ENCODE data around the gene UBL5.
"Not testable (repeated sequence)": the region's sequence is repeated elsewhere in the genome, so short reads cannot be mapped to it uniquely, and the experiment has no call there.

Gene UBL5

GRCh38 chr19:9827289-9828238 is at the start of gene UBL5:
Gene UBL5, plus strand, starts transcription at chr19:9827918. Its CDS starts 420 bp downstream, at chr19:9828338.
- peak; percentile 79 for FAIRE-seq

DNA sequence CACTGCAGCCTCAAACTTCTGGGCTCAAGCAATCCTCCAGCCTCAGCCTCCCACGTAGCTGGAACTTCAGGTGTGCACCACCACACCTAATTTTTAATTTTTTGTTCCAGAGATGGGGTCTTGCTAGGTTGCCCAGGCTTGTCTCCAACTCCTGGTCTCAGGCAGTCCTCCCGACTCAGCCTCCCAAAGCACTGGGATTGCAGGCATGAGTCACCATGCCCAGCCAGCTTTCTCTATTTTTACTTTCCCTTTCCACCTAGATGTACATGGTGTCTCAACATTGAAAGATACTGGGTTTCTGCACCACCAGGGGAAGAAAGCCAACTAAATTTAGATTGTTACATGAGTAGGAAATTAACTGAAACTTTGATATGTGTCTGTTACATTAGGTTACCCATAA is 45.4 kb upstream of the UBL5 start:
- FAIRE-seq: no peak

- FAIRE-seq: not testable (repeated sequence)
These were observed 43.6 kb upstream of the UBL5 start for GRCh38 chr19:9784163-9784496.

DNA sequence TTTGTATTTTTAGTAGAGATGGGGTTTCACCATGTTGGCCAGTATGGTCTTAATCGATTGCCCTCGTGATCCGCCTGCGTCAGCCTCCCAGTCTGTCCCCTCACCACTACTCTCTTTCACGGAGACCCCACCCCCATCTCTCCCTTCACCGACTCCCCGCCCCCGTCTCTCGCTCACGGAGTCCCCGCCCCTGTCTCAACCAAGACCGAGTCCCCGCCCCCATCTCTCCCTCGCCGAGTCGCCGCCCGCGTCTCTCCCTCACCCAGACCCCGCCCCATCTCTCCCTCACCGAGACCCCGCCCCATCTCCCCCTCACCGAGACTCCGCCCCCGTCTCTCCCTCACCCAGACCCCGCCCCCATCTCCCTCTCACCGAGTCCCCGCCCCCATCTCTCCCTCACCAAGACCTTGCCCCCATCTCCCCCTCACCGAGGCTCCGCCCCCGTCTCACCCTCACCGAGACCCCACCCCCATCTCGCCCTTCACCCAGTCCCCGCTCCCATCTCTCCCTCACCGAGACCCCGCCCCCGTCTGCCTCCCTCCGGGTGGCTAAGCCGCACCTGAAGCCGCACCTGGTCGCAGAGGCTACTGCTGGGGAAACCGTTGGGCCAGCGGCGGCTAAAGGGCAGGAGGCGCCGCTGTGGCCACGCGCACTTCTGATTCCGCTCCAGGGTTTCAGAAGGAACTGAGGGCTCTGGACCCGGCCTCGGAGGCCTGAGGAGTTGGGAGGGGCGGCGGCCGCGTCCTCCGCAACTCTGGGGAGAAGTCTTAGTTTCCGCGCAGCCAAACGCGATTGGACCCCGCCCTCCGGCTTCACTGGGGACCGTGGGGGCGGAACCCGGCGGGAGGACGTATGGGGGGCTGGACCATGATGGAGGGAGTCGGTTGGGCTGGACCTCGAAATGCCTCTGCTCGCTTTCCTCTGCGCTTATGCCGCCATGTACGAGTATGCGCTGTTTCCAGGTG is 42.1 kb upstream of the UBL5 start:
- FAIRE-seq: no peak

GRCh38 chr19:9786342-9786741 is 41.4 kb upstream of the UBL5 start:
- FAIRE-seq: no peak

DNA sequence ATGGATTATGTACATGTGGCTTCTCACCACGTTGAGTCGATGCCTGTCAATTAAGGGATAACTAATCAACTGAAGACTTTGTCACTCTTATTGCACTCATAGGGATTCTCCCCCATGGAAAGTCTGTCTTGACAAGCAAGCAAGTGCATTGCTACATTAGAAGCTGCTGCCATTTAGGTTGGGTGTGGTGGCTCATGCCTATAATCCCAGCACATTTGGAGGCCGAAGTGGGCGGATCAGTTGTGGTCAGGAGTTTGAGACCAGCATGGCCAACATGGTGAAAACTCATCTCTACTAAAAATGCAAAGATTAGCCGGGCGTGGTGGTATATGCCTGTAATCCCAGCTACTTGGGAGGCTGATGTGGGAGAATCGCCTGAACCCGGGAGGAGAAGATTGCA is 40.9 kb upstream of the UBL5 start:
- no peak for FAIRE-seq

DNA sequence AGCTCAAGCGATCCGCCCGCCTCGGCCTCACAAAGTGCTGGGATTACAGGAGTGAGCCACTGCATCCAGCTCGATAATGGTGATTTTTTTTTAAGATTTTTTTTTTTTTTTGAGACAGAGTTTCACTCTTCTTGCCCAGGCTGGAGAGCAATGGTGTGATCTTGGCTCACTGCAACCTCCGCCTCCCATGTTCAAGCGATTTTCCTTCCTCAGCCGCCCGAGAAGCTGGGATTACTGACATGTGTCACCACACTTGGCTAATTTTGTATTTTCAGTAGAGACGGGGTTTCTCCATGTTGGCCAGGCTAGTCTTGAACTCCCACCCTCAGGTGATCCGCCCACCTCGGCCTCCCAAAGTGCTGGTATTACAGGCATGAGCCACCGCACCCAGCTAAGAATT is 39.1 kb upstream of the UBL5 start:
- not testable (repeated sequence) for FAIRE-seq

DNA sequence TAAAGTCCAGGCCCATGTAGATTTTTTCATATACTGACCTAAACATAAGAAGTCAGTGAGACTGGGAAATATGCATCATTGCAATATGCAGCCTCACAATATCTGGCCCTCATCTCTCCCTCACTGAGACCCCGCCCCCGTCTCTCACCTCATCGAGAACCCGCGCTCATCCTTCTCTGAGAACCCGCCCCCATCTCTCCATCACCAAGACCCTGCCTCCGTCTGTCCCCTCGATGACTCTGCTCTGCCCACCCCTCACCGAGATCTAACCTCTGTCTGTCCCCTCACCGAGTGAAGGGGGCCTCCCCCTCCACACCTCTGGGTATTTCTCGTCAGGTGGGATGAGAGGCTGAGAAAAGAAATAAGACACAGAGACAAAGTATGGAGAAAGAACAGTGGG is 38.7 kb upstream of the UBL5 start:
- no peak for FAIRE-seq

DNA sequence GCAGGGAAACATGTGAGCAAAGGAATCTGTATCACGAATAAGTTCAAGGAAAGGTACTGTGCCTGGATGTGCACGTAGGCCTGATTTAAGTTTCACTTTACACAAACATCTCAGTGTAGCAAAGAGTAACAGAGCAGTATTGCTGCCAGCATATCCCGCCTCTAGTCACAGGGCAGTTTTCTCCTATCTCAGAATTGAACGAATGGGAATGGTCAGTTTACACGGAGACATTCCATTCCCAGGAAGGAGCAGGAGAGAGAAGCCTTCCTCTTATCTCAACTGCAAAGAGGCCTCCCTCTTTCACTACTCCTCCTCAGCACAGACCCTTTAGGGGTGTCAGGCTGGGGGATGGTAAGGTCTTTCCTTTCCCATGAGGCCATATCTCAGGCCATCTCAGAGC is 38.1 kb upstream of the UBL5 start:
- not testable (repeated sequence) for FAIRE-seq

GRCh38 chr19:9791073-9791367 is 36.7 kb upstream of the UBL5 start:
- not testable (repeated sequence) for FAIRE-seq

GRCh38 chr19:9791552-9792205 is 36.0 kb upstream of the UBL5 start:
- no peak for FAIRE-seq

- FAIRE-seq: no peak
These were observed 35.3 kb upstream of the UBL5 start for GRCh38 chr19:9792206-9793070.

DNA sequence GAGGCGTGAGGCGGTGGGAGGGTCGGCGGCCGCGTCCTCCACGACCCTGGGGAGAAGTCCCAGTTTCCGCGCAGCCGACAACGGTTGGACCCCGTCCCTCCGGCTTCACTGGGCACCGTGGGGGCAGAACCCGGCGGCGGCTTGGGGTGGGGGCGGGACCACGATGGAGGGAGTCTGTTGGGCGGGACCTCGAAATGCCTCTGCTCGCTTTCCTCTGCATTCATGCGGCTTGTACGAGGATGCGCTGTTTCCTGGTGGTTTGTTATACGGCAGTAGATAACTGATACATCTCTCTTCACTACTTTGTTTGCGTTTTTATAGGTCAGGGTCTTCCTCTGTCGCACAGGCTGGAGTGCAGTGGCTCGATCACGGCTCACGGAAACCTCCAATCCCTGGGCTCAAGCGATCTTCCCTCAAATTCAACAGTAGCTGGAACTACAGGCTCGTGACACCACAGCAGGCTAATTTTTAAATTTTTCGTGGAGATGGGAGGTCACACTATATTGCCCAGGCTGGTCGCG is 34.6 kb upstream of the UBL5 start:
- FAIRE-seq: no peak

DNA sequence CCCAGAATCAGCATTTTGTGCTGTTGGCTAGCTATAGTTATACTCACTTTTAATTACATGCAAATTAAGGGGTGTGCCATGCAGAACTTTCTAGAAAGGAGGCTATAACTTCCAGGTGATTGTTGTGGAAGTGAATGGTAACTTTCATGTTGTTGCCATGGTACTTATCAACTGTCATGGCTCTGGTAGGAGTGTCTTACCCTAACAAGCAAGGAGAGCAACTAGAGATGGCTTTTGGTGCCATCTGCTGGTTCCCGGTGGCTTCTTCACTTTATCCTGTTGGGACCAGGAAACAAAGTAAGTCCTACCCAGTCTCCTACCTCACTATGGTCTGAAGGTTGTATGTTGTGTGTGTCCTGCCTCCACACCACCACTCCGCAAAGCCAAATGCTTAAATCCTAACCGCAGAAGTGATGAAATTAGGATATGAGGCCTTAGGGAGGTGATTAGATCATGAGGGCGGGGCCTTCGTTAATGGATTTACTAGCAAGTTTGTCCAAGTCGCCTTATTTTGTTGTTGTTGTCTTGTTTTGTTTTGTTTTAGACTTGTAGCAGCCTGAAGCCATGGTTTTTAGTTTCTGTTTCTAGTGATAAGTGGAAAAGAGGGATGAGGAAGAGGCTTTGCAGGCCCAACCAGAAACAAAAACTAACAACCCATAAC is 31.5 kb upstream of the UBL5 start:
- peak; percentile 92 for FAIRE-seq

- no peak for FAIRE-seq
These were observed 29.8 kb upstream of the UBL5 start for GRCh38 chr19:9797871-9798270.

DNA sequence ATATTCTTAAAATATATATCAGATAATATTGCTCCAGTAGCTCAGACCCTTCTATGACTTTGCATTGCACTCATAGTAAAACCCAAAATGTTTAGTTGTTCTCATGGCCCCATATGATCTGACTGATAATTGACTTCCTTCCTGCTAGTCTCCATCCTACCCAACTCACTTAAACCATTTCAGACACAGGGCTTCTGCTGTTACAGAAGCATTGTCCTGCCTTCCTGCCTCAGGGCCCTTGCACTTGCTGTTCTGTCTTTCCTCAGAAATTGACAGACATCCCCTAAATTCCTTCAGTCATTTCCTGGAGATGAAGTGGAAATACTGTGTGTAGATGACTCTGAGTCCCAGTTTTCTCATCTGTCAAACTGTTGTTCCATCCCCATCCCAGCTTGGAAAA is 28.6 kb upstream of the UBL5 start:
- no peak for FAIRE-seq

DNA sequence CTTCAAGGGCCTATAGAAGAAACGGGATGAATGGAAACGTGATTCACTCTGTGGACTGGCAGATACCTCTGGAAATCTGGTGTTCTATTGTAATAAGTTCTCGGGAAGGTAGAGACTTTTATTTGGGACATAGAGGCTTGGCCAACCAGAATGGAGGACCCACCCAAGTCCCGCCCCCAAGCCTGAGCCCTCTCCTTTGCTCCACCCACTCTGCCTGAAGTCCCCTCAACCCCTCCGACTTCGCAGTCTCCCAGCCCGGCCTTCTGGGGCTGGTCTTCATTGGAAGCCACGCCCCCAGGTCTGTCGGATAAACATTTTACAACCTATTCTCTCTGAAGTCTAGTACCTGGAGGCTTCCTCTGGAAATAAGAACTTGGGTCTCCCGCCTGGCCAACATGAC is 25.7 kb upstream of the UBL5 start:
- FAIRE-seq: no peak

DNA sequence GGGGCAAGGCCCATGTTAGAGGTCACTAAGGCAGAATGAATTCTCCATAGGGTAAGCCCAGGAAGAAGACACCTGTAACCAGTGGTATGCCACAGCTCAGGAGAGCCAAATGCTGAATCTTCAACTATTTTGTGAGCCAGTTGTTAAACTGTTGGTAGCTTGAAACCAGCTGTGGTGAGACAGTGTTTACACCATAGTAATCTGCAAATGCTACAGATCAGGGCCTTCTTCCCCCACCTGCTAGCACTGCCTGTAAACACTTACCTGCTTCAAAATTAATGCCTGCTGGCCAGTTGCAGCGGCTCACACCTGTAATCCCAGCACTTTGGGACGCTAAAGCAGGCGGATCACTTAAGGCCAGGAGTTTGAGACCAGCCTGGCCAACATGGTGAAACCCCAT is 20.9 kb upstream of the UBL5 start:
- FAIRE-seq: no peak

DNA sequence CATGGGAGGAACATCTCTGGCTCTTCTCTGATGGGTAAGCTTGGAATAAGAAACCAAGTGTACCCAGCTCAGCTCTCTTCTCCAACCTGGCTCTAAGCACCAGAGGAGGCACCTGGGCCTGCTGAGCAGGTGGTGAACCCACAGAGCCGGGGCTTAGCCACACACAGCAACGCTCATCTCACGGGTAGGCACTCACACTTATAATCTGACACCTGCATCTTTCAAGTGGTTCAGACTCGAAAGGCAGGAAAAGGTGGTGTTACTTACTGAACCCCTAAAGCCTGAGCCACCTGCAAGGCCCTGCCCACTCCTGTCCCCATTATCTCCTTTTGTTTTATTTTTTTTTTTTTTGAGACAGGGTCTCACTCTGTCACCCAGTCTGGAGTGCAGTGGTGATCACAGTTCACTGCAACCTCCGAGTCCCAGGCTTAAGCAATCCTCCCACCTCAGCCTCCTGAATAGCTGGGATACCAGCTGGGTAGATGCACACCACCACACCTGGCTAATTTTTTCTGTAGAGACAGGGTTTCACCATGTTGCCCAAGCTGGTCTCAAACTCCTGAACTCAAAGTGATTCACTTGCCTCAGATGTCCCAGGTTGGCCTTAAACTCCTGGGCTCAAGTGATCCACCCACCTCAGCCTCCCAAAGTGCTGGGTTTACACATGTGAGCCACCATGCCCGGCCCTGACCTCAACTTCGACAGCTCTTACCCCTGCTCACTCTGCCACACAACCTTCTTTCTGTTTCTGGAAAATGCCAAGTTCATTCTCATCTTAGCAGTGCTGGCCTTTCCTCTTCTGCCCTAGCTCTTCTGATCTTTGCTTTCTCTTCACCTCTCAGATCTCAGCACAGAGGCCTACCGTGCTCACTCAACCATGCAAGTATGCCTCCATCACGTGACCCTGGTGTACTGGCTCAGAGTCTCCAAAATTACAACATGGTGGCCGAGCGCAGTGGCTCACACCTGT is 18.6 kb upstream of the UBL5 start:
- FAIRE-seq: no peak

DNA sequence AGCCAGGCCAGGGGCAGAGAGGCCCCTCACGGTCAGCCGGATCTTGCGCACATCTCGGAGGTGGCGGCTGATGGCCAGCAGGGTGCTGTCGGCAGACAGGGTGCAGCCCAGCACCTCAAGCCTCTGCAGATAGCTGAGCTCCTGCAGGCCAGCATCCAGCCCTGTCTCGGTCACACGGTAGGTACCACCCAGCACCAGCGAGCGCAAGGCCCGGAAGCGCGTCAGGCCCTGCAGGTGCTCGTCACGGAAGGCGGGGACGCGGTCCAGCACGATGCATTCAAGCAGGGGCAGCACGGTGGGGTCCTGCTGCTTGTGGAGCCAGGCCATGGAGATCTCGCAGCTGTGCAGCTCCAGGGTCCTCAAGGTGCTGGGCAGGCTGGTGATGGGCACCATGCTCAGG is 16.6 kb upstream of the UBL5 start:
- FAIRE-seq: no peak
